Umbilical cord (tissue), 2 donors: ENCODE data around the gene CUTA. TPM values are rescaled to one million over a fixed set of nuclear protein-coding genes. Genes with fewer than 3 reads are reported as not detected.
A peak's percentile ranks its signal among the peaks of the same experiment; 100 is the strongest.

Experiments used
- DNase-seq: peaks from one replicate; pipeline ENCODE4 v3.0.0-alpha.2; 2015; ENCODE audit warnings: low spot score
- total RNA-seq: library from RNA; depleted of rRNA; stranded (reverse); fragments of >200 nt; gene quantifications from one replicate; pipeline ENCODE4 v1.2.3, GENCODE V29; 2014; ENCODE audit warnings: low replicate concordance; ENCODE audit not compliant: insufficient read depth

CUTA gene
- total RNA-seq, 1 donor from 2014 or later: 55.4 TPM

GRCh38 chr6:33439956-33440648 lies 22.2 kb upstream of the CUTA start:
- no peak for DNase-seq

DNA sequence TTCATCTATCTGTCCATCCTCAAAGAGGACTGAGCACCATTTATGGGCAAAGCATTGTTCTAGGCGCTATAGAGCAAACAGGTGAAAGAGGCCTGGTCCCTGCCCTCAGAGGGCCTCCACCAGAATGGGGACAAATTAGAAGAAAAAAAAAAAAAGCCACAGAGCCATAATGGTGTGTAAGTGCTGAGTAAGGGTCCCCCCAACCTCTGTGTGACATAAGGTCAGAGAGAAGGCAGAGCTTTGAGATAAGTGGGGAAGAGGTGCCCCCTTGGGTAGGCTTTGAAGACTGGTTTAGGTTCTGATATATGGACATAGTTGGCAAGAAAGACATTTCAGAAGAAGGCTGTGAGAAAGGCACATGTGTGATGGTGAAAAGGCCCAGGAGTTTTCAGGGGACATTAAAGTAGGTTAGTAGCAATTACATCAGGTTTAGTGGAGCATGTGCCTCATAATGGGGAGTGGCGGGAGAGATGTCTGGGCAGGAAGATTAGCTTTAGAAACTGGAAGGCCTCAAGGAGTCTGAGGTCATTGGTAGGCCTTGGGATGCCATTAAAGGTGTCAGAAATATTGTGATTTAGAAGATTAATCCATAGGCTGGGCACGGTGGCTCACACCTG lies 21.2 kb upstream of the CUTA start:
- DNase-seq: no peak

GRCh38 chr6:33437666-33438065 lies 19.8 kb upstream of the CUTA start:
- DNase-seq: no peak

DNA sequence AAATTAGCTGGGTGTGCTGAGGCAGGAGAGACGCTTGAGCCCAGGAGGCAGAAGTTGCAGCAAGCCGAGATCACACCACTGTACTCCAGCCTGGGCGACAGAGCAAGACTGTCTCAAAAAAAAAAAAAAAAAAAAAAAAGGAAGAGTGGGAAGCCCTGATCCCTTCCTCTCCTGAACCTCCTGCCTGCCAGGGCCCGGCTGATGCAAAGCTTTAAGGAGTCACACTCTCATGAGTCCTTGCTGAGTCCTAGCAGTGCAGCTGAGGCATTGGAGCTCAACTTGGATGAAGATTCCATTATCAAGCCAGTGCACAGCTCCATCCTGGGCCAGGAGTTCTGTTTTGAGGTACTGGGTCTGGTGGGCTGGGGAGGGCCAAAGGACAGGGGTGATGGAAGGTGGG lies 17.1 kb upstream of the CUTA start:
- DNase-seq: no peak

DNA sequence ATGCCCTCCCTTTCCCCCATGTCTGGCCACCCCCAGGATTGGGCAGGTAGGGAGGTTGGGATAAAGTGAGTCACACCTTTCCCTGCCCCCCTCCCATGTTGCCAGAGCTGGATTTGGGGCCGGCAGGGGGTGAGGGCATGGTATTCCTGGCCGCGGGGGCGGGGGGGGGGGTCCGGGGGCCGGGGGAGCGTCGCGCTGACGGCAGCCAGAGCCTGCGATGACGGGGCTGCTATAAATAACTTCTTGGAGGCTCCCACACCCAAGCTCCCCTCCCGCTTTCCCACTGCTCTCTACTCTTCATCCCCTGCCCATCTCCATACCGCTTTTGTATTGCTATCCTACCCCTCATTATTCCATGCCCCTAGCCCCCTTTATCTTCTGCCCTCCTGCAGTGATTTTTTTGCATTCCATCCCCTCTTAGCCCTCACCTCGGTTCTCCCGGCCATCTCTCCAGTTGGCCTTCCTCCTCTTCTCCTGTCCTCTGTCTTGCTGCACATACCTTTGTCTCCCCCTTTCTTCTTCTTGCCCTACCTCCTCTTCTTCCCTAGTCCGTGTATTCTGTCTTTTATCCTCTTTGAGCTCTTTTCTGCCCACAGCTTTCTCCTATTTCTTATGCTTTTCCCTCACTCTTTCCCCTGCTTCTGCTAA lies 15.8 kb upstream of the CUTA start:
- peak; percentile 70 for DNase-seq

DNA sequence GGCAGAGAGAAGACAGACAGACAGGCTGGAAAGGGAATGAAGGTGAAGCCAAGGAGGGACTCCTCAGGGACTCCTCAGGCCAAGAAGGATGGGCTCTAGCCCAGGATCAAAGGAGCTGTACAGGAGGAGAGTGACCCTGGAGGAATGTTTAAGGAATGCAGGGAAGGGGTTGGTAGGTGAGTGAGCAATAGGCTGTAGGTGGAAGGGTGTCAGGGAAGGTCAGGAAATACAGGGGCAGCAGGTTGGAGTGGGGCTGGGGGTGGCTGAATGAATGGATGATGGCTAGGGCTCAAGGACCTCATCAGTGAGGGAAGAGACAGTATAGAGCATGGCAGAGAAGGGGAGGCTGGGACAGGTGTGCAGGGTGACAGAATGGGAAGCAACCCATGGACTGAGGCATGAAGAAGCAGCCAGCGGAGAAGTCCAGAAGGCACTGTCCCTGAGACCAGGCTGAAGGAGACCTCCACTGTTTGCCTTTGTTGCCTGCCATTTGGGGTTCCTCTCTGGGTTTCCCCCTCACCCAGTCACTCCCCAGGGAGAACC lies 15.2 kb upstream of the CUTA start:
- DNase-seq: no peak

DNA sequence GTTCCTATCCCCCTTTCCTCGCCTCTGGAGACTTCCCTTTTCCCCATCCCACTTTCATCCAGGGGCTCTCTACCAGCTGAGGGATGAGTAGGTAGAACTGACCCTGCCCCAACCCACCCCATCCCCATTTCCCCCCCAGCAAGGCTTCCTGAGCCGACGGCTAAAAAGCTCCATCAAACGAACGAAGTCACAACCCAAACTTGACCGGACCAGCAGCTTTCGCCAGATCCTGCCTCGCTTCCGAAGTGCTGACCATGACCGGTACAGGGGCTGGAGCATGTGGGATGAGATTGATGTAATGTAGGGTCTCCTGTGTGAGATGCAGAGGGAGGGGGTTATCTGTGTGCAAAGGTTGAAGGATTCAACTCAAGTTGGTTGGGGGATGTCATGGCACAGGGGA lies 14.6 kb upstream of the CUTA start:
- no peak for DNase-seq

- no peak for DNase-seq
Measured at GRCh38 chr6:33431880-33432541, 14.1 kb upstream of the CUTA start.

- peak; percentile 75 for DNase-seq
Measured at GRCh38 chr6:33430991-33431879, 13.3 kb upstream of the CUTA start.

DNA sequence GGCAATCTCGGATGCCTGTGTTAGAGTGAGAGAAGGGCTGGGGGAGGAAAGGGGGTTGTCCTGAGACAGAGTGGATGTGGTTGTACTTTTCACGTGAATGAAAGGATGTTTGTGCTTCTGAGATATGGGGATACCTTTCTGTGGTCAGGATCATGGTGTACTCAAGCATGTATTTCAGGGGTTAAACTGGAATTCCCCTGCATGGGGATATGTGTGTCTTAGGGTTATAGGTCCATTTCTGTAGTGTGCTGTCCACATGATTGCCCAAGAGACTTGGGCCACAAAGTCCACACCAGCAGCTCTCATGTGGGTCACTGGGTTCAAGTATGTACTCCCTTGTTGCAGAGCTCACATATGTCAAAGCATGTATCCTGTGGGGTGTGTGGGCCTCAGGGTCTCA lies 12.4 kb upstream of the CUTA start:
- DNase-seq: no peak

- DNase-seq: no peak
Measured at GRCh38 chr6:33429750-33430052, 11.8 kb upstream of the CUTA start.

- DNase-seq: no peak
Measured at GRCh38 chr6:33428966-33429749, 11.3 kb upstream of the CUTA start.

GRCh38 chr6:33428224-33428965 lies 10.5 kb upstream of the CUTA start:
- peak; percentile 38 for DNase-seq

DNA sequence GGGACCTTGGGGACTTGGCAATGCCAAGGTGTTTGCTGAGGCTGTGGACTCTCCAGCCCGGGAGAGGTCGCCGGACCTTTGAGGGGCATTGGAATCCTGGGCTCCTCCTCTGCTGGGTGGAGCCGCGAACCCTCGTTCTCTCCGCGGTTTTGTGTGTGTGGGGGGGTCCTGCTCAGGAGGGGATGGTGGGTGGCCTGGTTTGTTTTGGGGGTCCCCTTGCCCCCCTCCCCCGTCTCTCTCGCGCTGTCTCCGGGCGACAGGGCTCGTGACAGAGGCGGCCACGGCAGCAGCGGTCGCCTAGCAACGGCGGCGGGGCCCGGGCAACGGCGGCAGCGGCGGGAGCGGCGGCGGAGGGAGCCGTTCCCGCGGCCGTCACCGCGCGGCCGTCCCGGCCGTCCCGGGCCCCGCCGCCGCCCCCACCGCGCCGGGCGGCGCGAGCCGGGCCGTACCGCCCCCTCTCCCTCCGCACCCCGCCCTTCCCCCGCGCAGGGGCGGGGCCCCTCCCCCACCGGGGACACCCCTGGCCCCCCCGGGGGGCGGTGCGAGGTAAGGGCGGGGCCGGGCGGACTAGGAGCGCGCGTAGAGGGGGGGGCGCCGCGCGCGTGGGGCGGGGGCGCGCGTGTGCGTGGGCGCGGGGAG lies 9.8 kb upstream of the CUTA start:
- DNase-seq: peak; percentile 25

DNA sequence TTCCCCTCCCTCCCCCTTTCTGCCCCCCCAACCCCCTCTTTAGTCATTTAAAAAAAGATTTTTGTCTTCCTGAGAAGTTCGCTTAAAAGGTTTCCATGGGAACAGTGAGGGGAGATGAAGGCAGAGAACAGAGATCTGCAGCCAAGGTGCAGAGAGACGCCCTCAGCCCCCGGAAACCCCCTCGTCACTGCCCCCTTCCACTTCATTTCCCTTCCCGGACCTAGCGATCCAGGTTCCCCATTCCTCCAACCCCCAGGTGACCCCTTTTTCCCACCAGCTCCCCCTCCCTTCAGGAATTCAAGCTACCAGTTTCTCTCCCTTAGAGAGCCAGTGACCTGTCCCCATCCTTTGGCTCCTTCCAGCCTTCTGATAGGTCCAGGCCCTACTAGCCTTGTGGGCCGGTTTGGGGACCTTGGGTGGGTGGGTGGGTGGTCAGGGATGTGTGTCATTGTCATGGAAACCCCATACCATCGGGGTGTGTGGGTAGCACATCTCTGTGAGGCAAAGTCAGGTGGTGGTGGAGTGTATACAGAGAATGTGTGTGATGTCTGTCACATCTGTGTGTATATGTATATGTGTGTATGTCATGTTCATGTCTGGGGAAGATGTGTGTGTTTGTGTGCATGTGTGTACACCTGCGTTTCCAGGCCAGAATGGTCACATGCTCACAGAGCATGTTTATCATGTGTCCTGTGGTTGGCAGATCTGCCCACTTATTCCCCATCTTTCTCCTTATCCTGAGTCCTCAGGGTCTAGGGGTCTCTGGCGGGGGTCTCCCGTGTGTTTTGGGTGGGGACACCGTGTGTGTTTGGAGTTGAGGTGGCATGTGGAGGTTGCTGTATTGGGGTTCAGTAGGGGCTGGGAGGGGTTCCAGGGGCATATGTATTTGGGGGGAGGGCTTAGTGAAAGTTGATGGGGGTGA lies 8.9 kb upstream of the CUTA start:
- DNase-seq: peak; percentile 31

DNA sequence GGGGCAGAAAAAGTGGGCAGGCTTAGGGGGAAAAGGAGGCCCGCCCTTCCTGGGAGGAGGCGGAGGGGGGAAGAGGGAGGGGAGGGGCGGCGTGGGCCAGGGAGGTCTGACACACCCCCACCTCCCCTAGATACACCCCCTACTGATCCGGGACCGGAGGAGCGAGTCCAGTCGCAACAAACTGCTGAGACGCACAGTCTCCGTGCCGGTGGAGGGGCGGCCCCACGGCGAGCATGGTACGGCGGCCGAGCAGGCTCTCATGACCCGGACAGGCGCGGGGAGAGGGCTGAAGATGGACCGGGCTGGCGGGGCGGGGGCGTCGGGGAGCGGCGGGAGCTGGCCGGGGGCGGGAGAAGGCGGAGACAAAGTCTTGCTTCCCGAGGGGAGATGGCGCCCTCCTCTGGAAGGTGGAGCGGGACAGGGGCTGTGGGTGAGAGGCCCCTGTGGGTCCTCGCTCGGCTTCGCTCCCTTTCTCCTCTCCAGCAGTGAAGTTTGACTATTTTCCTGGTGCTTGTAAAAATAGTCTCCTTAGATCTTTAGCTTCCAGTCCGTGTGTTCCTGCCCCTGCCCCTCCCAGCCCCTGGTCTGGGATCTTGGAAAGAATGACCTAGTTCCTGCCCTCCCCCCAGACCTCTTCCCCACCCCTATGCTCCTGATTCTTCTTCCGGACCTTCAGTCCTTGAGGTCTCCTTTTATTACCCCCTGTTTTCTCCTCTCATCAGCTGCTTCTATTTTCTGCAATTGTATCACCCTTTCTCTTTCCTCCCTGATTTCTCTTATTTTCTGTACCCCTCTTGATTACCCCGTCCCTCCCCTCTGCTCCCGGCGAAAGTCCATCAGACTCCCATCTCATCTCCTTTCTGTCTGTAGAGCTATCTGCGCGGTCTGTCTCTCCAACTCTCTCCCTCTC lies 8.0 kb upstream of the CUTA start:
- DNase-seq: peak; percentile 93
